HG03039 (cell line): Measurements from ENCODE around the gene AVL9.
A peak's percentile ranks its signal among the peaks of the same experiment; 100 is the strongest.
"Not testable (repeated sequence)": the region's sequence is repeated elsewhere in the genome, so short reads cannot be mapped to it uniquely, and the experiment has no call there.

ENCODE experiments used
- ATAC-seq: cut with Tn5 transposase; IDR thresholded peaks from one replicate; pipeline ENCODE4 v1.9.1; 2021; ENCODE audit warnings: mild to moderate bottlenecking, moderate library complexity; ENCODE audit not compliant: unreplicated experiment

AVL9 gene

DNA sequence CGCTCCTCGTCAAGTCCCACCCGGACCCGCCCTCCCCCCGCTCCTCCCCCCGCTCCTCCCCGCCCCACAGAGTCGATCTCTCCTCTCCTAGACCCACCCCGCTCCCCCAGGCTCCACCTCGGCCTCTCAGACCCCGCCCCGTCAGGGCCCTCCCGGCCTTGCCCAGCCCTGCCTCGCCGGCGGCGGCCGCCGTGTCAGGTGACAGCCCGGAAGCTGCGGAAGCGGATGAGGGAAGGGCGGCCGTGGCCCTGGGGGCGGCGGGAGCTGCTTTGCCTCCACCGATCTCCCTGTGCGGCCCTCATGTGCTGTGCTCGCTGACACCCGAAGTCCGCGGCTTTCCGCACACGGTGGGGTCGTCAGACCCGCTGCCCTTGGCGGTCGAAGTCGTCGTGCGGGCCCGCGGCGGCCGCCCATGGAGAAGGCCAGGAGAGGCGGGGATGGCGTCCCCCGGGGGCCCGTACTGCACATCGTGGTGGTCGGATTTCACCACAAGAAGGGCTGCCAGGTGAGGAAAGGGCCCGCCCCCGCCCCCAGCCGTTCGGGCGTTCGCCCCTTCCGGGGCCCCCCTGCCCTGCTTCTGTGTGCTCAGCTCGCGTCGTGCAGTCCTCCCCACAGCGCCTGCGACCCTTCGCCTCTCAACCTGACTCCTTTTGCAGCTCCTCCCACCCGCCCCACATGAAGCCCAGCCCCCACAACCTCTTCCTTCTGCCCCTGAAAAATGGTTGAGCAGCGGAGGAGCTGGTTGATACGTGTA is at the start of gene AVL9:
Gene AVL9 (plus strand): TSS at position 192 of the 754 bp plus-strand sequence. CDS start 221 bp downstream, at position 413.
- ATAC-seq, result peak; percentile 98

DNA sequence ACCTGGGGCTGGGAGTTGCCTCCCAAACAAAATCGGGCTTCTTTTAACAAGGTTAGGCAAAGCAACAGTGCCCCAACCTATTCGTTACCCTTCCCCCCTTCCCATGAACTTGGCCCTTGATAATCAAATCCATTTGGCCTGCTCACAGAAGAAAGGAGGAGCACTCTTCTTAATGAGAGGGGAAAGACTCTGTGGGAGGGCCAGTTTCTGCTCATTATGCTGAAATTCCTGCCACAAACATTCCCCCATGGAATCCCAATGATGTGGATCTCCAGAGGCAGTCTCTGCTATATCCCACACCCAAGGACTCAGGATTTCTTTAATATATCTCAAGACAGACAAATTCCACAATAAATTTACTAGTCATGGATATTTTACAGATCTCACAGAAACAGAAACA is 48.1 kb upstream of the AVL9 start:
- ATAC-seq, result no peak

DNA sequence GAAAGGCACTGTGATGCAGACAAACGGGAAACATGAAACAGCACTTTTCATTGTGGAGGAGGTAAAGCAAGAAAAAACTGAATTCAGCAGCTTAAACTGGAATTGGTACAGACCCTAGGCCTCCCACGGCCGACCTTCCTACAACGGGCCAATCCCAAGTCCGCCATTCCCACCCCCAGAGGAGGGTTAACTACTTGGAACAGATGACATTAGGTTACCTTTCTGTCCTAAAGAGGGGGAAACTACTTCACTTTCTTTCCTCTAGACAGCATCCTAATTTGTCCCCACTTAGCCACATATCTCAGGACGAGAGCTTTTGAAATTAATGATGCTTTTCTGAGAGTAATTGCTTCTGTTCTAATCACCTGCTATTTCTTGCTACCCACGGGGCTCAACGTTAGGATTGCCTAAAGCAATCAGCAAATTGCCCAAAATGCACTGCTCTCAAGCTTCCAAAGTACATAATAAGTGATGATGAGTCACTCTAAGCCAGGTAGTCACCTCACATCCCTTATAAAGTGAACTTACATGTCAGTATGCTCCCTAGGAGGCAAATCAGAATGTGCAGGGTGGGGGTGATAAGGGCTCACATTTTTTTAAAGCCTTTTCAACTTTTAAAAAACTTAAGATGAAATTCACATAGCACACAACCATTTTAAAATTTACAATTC is 41.8 kb upstream of the AVL9 start:
- no peak for ATAC-seq

DNA sequence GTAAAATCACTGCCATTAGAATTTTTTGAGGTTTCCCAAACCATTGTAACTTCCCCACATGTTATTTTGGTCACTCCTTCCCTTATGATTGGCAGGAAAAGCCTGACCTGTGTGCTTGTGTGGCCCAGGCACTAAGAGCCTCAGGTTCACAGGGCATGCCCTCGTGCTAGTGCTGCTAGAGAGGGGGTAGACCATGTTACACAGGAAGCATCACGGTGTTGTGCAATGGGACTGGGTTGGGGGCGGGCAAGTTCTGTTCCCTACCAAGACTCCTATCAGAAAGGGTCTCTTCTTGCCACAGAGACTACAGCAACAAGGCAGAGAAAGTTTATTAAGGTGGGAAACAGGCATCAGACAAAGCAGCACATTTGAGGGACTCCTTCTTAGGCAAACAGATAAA is 37.3 kb upstream of the AVL9 start:
- no peak for ATAC-seq

DNA sequence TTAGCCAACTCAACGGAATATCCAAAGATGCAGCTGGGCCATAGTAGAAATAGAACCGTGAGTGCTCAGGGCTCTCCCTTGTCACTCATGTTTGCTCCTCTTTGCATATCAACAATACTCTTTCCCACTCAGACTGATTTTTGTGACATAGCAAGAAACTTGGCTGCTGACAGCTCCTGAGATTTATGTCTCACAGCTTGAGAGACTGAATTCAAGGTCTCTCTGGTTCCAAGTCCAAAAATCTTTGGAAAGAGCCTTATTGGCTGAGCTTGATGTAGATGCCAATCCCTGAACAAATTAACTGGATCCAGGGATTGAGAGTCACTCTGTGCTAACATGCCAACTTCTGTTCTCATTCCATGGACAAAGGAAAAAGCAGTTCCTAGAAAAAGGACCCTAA is 35.5 kb upstream of the AVL9 start:
- ATAC-seq, result no peak

DNA sequence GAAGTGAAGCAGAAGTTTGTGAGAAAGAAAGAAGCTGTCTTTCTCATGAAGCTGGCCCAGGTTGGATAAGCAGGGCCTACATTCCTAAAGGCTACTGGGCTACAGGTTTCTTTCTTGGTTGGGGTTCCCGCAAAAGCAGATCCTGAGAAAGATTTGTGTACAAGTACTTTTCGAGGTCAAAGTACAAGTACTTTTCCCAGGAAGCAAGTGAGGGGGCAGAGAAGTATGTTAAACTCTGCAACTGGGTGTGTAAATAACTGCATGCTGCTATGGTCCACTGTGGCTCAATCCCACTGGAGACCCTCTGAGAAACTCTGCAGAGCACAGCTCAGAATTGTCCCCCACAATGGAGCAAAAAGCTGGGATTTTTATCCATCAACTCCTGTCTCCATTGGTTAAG is 33.8 kb upstream of the AVL9 start:
- no peak for ATAC-seq

DNA sequence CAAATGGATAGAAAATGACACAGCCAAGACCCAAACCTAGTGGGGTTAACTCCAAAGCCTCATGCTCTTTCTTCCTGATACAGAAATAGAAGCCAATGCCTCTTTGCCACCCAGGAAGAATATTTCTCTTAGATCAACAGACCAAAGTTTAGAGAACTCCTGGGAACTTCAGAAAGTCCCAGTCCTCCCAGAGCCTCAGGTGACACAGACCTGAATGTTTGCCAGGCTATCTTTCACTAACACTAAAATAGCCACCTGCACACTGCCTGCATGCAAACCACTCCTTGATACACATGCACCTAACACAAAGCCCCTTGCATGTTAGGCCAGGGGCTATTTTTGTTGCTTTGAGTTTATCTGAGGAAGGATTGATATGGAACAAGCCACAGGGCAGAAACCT is 32.8 kb upstream of the AVL9 start:
- ATAC-seq, result no peak

DNA sequence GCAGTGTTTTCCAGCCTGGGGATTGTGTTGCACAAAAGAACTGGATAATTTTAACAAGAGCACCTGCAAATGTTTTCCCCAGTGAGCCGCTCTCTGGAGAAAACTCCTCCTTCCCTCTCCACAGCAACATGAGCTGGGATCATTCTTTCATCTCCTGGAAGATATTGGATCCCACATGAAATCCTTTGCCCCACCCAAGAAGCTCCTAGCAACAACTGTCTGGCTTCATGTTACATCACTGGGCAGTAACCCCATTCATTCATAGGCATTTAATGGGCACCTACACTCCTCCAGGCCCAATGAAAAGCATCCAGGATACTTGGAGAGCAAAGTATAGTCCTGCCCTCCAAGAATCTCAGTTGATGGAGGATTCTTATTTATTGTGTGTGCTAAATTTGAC is 32.3 kb upstream of the AVL9 start:
- ATAC-seq, result no peak

DNA sequence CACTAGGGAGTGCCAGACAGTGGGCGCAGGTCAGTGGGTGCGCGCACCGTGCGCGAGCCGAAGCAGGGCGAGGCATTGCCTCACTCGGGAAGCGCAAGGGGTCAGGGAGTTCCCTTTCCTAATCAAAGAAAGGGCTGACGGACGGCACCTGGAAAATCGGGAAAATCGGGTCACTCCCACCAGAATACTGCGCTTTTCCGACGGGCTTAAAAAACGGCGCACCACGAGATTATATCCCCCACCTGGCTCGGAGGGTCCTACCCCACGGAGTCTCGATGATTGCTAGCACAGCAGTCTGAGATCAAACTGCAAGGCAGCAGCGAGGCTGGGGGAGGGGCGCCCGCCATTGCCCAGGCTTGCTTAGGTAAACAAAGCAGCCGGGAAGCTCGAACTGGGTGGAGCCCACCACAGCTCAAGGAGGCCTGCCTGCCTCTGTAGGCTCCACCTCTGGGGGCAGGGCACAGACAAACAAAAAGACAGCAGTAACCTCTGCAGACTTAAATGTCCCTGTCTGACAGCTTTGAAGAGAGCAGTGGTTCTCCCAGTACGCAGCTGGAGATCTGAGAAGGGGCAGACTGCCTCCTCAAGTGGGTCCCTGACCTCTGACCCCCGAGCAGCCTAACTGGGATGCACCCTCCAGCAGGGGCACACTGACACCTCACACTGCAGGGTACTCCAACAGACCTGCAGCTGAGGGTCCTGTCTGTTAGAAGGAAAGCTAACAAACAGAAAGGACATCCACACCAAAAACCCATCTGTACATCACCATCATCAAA is 30.5 kb upstream of the AVL9 start:
- not testable (repeated sequence) for ATAC-seq

DNA sequence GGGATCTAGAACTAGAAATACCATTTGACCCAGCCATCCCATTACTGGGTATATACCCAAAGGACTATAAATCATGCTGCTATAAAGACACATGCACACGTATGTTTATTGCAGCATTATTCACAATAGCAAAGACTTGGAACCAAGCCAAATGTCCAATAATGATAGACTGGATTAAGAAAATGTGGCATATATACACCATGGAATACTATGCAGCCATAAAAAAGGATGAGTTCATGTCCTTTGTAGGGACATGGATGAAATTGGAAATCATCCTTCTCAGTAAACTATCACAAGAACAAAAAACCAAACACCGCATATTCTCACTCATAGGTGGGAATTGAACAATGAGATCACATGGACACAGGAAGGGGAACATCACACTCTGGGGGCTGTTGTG is 25.3 kb upstream of the AVL9 start:
- not testable (repeated sequence) for ATAC-seq

DNA sequence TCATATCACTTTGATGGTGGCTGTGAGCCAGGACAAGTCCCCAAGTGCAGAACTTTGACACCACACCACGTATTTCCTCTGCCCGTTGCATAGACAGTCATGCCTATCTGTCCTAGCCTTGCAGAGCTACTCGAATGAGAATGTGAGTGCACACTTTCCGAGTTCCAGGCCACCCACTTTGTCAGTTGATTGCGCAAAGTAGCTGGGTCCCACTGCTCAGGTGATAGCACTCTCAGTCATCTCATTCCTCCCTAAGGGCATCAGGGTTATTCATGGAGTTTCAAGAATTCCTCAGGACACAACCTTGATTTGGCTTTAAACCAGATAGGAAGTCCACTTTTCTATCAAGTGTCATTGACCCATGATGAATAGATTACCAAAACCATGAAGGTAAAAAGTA is 24.4 kb upstream of the AVL9 start:
- ATAC-seq, result no peak

DNA sequence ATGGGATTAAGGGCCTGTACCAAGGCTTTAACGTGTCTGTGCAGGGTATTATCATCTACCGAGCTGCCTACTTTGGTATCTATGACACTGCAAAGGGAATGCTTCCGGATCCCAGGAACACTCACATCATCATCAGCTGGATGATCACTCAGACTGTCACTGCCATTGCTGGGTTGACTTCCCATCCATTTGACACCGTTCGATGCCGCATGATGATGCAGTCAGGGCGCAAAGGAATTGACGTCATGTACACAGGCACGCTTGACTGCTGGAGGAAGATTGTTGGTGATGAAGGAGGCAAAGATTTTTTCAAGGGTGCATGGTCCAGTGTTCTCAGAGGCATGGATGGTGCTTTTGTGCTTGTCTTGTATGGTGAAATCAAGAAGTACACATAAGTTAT is 23.3 kb upstream of the AVL9 start:
- no peak for ATAC-seq

DNA sequence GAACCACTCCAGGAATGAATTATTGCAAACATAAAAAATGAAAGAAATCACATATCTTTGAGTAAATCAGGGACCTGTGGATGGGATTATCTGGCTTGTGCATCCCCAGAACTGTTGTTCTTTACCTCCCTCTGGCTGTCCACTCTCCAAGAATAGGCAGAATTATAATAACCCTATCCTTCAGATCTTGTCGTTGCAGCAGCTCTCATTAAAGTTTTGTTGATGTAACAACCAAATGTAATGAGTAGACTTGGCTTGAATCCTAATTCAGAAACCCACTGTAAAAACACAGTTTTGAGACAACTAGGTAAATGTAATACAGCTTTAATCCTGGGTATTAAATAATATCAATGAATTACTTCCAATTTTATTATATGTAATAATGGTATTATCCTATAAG is 21.3 kb upstream of the AVL9 start:
- ATAC-seq, result no peak

DNA sequence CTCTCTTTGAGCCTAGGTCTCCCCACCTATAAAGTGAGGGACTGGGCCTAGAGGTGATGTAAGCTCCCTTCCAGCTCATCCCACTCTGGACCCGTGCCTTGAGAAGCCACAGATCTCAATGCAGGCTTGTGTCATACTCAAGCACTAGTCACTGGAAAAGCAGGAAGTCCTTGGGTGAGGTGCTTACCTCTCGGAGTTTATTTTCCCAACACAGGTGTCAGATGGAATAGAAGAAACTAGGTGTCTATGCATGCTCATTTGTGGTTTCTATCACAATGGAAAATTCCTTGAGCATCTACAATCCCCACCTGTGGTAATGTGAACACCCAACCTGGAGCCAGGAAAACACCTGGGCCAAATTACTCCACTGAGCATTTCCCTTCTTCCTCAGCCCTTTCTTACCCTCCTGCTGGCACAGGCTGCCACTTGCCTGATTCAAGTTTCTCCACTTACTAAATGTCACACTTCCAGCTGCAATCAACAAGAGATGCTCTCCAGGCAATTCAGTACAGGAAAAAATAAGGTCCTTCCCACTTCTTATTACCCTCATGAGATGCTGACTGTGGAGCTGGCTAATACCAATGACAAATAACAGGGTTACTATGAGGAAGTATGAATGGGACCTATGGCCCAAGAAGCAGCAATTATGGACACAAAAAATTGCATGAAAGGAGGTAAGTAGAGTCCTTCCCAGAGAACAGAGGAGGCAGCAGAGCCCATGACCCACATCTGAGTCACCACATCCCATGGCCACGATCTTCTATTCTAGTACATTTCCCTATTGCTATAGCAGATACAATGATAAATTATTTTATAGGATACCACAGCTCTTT is 18.3 kb upstream of the AVL9 start:
- no peak for ATAC-seq

DNA sequence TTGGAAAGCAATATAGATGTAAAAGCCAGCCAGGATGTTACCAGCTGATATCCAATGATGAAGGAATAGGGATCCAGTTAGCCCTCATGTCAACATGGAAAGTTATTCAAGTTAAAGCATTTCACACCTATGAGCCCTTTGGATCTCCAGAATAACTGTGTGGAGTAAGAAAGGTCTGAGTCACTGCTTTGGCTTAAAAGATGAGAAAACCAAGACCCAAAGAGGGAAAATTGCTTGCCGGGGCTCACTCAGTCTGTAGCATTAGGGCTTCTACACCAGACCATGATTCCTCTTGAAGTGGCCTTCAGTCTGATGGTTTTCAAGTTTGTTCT is 17.7 kb upstream of the AVL9 start:
- ATAC-seq, result no peak

DNA sequence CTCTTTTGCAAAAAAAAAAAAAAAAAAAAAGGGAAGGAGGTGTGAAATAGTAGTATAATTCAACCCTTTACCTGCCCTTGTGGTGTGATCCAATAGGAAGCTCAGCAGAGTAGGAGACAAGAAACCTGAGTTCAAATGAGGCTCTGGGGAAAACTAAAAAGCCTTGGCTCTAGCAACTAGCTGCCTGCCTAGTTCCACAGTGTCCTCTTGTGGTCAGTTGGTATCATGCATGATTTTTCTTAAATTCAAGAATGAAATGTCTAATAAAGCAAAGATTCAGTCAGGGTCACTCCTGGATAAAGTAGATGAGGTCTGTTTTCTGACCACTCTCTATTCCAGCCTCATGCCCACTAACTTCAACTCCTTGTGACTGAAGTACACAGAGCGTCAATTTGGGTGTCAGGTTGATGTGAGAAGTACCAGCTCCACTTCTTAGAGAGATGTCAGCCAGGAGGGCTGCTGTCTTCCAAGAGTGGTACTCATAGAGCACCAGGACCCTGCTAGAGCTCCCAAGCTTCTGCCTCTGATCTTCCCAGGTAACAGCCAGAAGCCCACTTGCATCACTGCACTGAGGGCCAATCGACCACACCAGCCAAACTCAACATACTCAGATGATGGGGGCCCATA is 15.6 kb upstream of the AVL9 start:
- no peak for ATAC-seq

DNA sequence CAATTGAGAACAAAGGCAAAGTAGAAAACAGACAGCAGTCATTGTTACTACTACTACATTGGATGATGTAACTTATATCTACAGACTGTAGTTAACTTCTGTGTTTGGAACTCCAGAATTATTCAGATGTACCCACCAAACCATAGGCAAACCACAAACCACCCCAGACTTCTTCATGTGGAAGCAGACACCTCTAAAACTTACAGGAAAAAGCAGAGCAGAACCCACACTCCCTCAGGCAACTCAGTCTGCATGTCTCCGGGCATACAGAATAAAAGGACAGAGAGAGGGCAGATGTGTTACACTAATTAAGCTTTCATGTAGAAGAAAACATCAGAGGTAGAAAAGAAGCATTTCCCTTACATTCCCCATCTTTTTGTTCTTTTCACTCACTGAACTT is 14.1 kb upstream of the AVL9 start:
- no peak for ATAC-seq

DNA sequence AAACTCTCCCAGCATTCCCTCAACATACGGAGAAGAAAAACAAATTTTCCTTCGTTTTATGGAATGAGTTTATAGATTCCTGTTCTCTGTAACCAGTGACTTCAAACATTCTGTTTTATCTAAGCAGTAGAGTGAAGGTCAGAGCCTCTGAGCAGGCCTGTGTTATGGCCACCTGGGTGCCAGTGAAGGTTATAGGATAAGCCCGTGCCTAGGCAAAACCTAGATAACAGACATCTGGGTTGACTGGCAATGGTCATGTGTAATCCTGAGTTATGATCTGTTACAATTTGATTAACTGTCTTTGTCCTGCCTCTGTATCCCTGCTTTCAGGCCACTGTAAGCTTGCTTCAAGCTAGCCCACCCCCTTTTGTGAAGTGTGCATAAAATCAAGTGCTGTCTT is 13.4 kb upstream of the AVL9 start:
- no peak for ATAC-seq

DNA sequence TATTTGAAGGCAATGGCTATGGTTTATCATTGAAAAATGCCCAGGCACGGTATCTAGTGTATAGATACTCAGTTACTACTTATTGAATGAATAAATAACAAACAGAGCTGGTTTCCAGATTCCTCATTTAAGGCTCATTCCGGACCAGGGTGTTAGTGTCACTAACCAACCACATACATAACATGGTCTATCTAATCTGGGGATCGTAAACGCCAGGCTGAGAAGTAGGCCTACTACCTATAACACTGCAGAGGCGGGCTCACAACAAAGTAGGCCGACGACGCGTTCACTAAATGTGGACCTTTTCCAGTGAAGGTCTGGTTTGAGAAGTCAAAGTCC is 5.5 kb upstream of the AVL9 start:
- ATAC-seq, result peak; percentile 15

DNA sequence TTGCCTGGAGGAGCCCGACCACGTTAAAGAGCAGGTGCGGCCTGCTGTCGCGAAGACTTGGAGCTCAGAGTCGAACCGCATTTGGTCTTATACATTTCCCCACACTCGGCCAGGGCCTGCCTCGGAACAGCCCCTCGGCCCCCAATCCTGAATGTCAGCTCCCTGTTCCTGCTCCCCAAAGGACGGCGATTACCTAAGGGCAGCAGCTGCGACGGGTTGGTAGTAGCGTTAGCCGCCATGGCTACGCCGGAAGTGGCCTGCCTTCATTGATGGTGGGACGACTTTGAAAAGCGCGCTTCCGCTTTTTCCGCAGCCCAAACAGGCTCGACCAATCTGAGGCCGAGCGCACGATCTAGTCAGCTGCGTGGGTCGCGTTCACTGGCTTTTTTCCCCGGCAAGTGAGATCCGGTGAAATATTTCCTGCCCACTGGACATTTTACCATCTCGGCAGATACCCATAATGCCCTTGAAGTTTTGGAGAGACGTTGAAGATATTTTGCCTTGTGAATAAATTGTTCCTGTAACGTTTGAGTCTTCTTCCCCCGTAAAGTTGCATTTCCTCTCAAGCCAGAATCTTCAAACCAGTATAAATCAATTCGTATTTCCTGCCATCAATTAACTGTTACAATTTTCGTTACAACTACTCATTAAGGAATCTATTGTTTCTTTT is 5.0 kb upstream of the AVL9 start, which contains the start of gene LSM5:
Gene LSM5 (minus strand): TSS at position 254 of the 670 bp plus-strand sequence. CDS start 15 bp downstream, at position 239.
- peak; percentile 83 for ATAC-seq
